Breast epithelium (tissue), 4 donors: Measurements from ENCODE around the gene NLRP6. TPM values are rescaled to one million over a fixed set of nuclear protein-coding genes. Genes with fewer than 3 reads are reported as not detected.
"Not testable (repeated sequence)": the region's sequence is repeated elsewhere in the genome, so short reads cannot be mapped to it uniquely, and the experiment has no call there.

ENCODE experiments used
- DNase-seq, 2 donors: peaks; one replicate each; pipeline ENCODE4 v3.0.0-alpha.2; 2019; ENCODE audit warnings: low spot score in 2 of 2
- H3K27ac ChIP-seq, 2 donors: fragments of 200-600 bp; sonication (generic) in 1 of 2; one replicate each; pipeline ENCODE4 v1.5.1; 2016 to 2019; ENCODE audit warnings: mild to moderate bottlenecking in 1 of 2
- H3K27me3 ChIP-seq, 2 donors: fragments of 200-600 bp; sonication (generic) in 1 of 2; one replicate each; pipeline versions ENCODE4 v1.5.1 to v1.6.0; 2017 to 2019; ENCODE audit warnings: control low read depth in 1 of 2, mild to moderate bottlenecking in 1 of 2
- H3K36me3 ChIP-seq: fragments of 200-600 bp; one replicate; pipeline ENCODE4 v1.5.1; 2019
- H3K4me1 ChIP-seq, 2 donors: fragments of 200-600 bp; sonication (generic); one replicate each; pipeline ENCODE4 v1.5.1; 2016 to 2019; ENCODE audit warnings: control low read depth in 1 of 2
- H3K4me3 ChIP-seq, 3 donors: fragments of 200-600 bp; sonication (generic); 1 replicate in 2 of 3; 2 replicates in 1 of 3; pipeline ENCODE4 v1.5.1; 2016 to 2019; ENCODE audit warnings: mild to moderate bottlenecking in 3 of 3, moderate library complexity in 2 of 3
- H3K9me3 ChIP-seq, 2 donors: fragments of 200-600 bp; sonication (generic) in 1 of 2; one replicate each; pipeline ENCODE4 v1.5.1; 2016 to 2019; ENCODE audit warnings: control low read depth in 1 of 2
- CTCF ChIP-seq, 3 donors: fragments of 450-650 bp; IDR thresholded peaks; one replicate each; pipeline ENCODE4 v1.5.1; 2016 to 2017; ENCODE audit warnings: antibody characterized with exemption in 3 of 3, mild to moderate bottlenecking in 3 of 3, moderate library complexity in 3 of 3
- POLR2A ChIP-seq: fragments of 450-650 bp; IDR thresholded peaks from one replicate; pipeline ENCODE4 v1.6.1; 2016; ENCODE audit warnings: antibody characterized with exemption, mild to moderate bottlenecking, moderate library complexity
- POLR2AphosphoS5 ChIP-seq, 3 donors: sonication (generic); formaldehyde crosslinking; IDR thresholded peaks; one replicate each; pipeline ENCODE4 v1.6.1; 2017; ENCODE audit warnings: antibody characterized with exemption in 3 of 3
- intact Hi-C: fragments of 100-400 bp; cut with DNase I; formaldehyde crosslinking; loops from one replicate; pipeline ENCODE4 v1.15.1; 2023; ENCODE audit warnings: low total_unique reads
- total RNA-seq, 3 donors: library from RNA; depleted of rRNA; stranded (reverse); fragments of >200 nt; gene quantifications; one replicate each; pipeline ENCODE4 v1.1.0, GENCODE V29; 2016

The NLRP6 gene
- total RNA-seq, 3 donors from 2014 or later, result 0.59 to 3.7 (median 2.0) TPM

GRCh38 chr11:266676-267439 is 11.3 kb upstream of the NLRP6 start:
- no peaks in the 10 kb centered on the region for H3K4me1 ChIP-seq
- H3K9me3 ChIP-seq, result no peaks in the 10 kb centered on the region
- no peaks in the 10 kb centered on the region for H3K36me3 ChIP-seq
- no peak for DNase-seq
- H3K4me3 ChIP-seq, result peak overlapping the region in 1 of 3 donors; percentile 25
- no peak overlapping the region for H3K27ac ChIP-seq
- intact Hi-C loops, result no loop called here
- no peak for TF ChIP-seq POLR2AphosphoS5 (IDR thresholded peaks at IDR 0.05)
- no peak for TF ChIP-seq POLR2A
- no peak for TF ChIP-seq CTCF (IDR thresholded peaks at IDR 0.05)
- H3K27me3 ChIP-seq, result no peaks in the 10 kb centered on the region

GRCh38 chr11:267491-267994 is 10.7 kb upstream of the NLRP6 start:
- no peaks in the 10 kb centered on the region for H3K36me3 ChIP-seq
- no peaks in the 10 kb centered on the region for H3K4me1 ChIP-seq
- no peak for TF ChIP-seq POLR2A
- no peak for TF ChIP-seq CTCF (IDR thresholded peaks at IDR 0.05)
- no peak for TF ChIP-seq POLR2AphosphoS5 (IDR thresholded peaks at IDR 0.05)
- intact Hi-C loops, result no loop called here
- H3K4me3 ChIP-seq, result peak overlapping the region; percentile 34 to 62 (median 37)
- peak overlapping the region; percentile 52 to 78 for H3K27ac ChIP-seq
- DNase-seq, result no peak
- no peaks in the 10 kb centered on the region for H3K9me3 ChIP-seq
- no peaks in the 10 kb centered on the region for H3K27me3 ChIP-seq

GRCh38 chr11:268716-269145 is 9.5 kb upstream of the NLRP6 start:
- intact Hi-C loops, DNase-seq: not testable (repeated sequence)
- peak overlapping the region; percentile 52 to 78 for H3K27ac ChIP-seq

GRCh38 chr11:269146-269890 is 8.9 kb upstream of the NLRP6 start:
- Histone ChIP-seq H3K4me3 (peak overlapping the region in 2 of 3 donors; percentile 9 to 62), H3K9me3 (no peaks in the 10 kb centered on the region), H3K4me1 (no peaks in the 10 kb centered on the region), H3K27ac (peak overlapping the region; percentile 52 to 78), H3K27me3 (no peaks in the 10 kb centered on the region), H3K36me3 (no peaks in the 10 kb centered on the region)
- DNase-seq, result no peak
- TF ChIP-seq POLR2A (no peak), CTCF (IDR thresholded peaks at IDR 0.05) (peak in 1 of 3 donors; percentile 8), POLR2AphosphoS5 (IDR thresholded peaks at IDR 0.05) (peak in 1 of 3 donors; percentile 19)
- intact Hi-C loops, result no loop called here

More at GRCh38 chr11:268716-269145, 9.5 kb upstream of the NLRP6 start:
- H3K4me3 ChIP-seq, result peak overlapping the region; percentile 9 to 62 (median 37)
- H3K36me3 ChIP-seq, H3K27me3 ChIP-seq, H3K4me1 ChIP-seq, H3K9me3 ChIP-seq: not testable (repeated sequence)

GRCh38 chr11:270451-271318 is 7.5 kb upstream of the NLRP6 start:
- Histone ChIP-seq H3K36me3 (no peaks in the 10 kb centered on the region), H3K27ac (peak overlapping the region; percentile 14 to 33), H3K4me1 (no peaks in the 10 kb centered on the region), H3K27me3 (no peaks in the 10 kb centered on the region), H3K9me3 (no peaks in the 10 kb centered on the region), H3K4me3 (no peak overlapping the region)
- intact Hi-C loops, result no loop called here
- DNase-seq, result no peak
- TF ChIP-seq CTCF (IDR thresholded peaks at IDR 0.05) (no peak), POLR2AphosphoS5 (IDR thresholded peaks at IDR 0.05) (no peak), POLR2A (no peak)
